Measurements from ENCODE around the gene RSPH4A.

- no peak for TF ChIP-seq CTCF (IDR thresholded peaks at IDR 0.05; ENCODE audit: extremely low read depth in 1 of 2, insufficient read depth in 1 of 2, low read depth in 1 of 2, low read length in 2 of 2)
- no peak for TF ChIP-seq JUN (IDR thresholded peaks at IDR 0.05; ENCODE audit: borderline replicate concordance, insufficient read depth, insufficient read length, low read depth)
- TF ChIP-seq MAX (IDR thresholded peaks at IDR 0.05; ENCODE audit: insufficient read depth, insufficient read length) = no peak
- TF ChIP-seq FOS (IDR thresholded peaks at IDR 0.05; ENCODE audit: borderline replicate concordance, insufficient read depth, low read length) = no peak
- no peak for TF ChIP-seq POLR2AphosphoS5 (IDR thresholded peaks at IDR 0.05; ENCODE audit: insufficient read depth, low read depth, low read length)
- TF ChIP-seq EZH2 (IDR thresholded peaks at IDR 0.05; ENCODE audit: borderline replicate concordance, low read depth, low read length, severe bottlenecking) = no peak
These were observed 21.0 kb upstream of the RSPH4A start for GRCh38 chr6:116595247-116595646.
